OCI-LY3 (cell line): ENCODE measurements around the gene GALNT14.

ENCODE experiments used
- CTCF ChIP-seq: fragments of 200-600, 300-600 bp; sonication (generic); IDR thresholded peaks from 2 replicates; pipeline ENCODE4 v1.5.1; 2014; ENCODE audit warnings: antibody characterized with exemption, low read length, low read depth
- EZH2phosphoT487 ChIP-seq: fragments of 200-600 bp; shearing (Covaris generic); IDR thresholded peaks from 2 replicates; pipeline ENCODE4 v1.6.1; 2018; ENCODE audit warnings: antibody characterized with exemption, mixed run types, low read depth

- TF ChIP-seq CTCF (no peak), EZH2phosphoT487 (no peak)
Observed at GRCh38 chr2:30865243-30865642, 273.0 kb downstream of the GALNT14 start.
